Lower leg skin (tissue), 3 donors: Measurements from ENCODE around the gene MYPN.

ENCODE experiments used
- POLR2A ChIP-seq, 2 donors: fragments of 450-650 bp; IDR thresholded peaks; one replicate each; pipeline ENCODE4 v1.6.1; 2016 to 2017; ENCODE audit warnings: antibody characterized with exemption in 2 of 2, mild to moderate bottlenecking in 1 of 2, moderate library complexity in 1 of 2
- TF ChIP-seq, protein P1 (sequence below), 3 donors: fragments of 450-650 bp; IDR thresholded peaks; one replicate each; pipeline ENCODE4 v1.5.1; 2016; ENCODE audit warnings: antibody characterized with exemption in 3 of 3, mild to moderate bottlenecking in 3 of 3, moderate library complexity in 2 of 3

DNA sequence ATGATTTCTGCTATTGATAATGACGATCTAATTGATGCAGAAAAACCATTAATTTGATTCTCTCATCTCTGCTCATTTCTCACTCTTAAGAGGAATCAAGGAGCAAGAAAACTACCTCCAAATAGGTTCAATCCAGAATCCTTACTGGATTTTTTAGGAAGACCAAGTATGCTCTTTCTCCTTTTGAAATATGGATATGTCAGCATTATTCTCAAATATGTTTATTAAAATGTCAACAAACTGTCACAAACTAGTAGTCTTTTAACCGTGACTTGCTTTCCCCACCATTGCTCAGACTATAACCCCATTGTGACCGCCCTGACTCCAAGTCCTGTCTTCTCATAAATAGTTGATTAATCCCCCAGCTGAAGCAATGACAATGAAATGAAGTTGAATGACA is 123.8 kb downstream of the MYPN start:
- TF ChIP-seq, protein P1, sequence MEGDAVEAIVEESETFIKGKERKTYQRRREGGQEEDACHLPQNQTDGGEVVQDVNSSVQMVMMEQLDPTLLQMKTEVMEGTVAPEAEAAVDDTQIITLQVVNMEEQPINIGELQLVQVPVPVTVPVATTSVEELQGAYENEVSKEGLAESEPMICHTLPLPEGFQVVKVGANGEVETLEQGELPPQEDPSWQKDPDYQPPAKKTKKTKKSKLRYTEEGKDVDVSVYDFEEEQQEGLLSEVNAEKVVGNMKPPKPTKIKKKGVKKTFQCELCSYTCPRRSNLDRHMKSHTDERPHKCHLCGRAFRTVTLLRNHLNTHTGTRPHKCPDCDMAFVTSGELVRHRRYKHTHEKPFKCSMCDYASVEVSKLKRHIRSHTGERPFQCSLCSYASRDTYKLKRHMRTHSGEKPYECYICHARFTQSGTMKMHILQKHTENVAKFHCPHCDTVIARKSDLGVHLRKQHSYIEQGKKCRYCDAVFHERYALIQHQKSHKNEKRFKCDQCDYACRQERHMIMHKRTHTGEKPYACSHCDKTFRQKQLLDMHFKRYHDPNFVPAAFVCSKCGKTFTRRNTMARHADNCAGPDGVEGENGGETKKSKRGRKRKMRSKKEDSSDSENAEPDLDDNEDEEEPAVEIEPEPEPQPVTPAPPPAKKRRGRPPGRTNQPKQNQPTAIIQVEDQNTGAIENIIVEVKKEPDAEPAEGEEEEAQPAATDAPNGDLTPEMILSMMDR (IDR thresholded peaks at IDR 0.05), result no peak
- TF ChIP-seq POLR2A (IDR thresholded peaks at IDR 0.05), result no peak
